ENCODE results near the gene CSRP1. TPM values are rescaled to one million over a fixed set of nuclear protein-coding genes. Genes with fewer than 3 reads are reported as not detected.

CSRP1 gene
- total RNA-seq, 2 donors from 2014 or later = 131 to 355 TPM

GRCh38 chr1:201518071-201518470 lies 11.1 kb upstream of the CSRP1 start:
- intact Hi-C loops (cut with DNase I, micrococcal nuclease) = loop anchor here in 1 of 2 donors (10.0 kb wide), 1 partner anchor 73 kb away; no protein-coding TSS in a partner anchor
- DNase-seq = no peak

GRCh38 chr1:201517631-201518030 lies 10.7 kb upstream of the CSRP1 start:
- peak; percentile 68 for ATAC-seq
- intact Hi-C loops (cut with DNase I, micrococcal nuclease) = loop anchor here in 1 of 2 donors (10.0 kb wide), 1 partner anchor 73 kb away; no protein-coding TSS in a partner anchor
- DNase-seq = peak; percentile 47 to 52

More at GRCh38 chr1:201518071-201518470, 11.1 kb upstream of the CSRP1 start:
- no peak for ATAC-seq

GRCh38 chr1:201516511-201517127 lies 9.7 kb upstream of the CSRP1 start:
- DNase-seq (no peak), ATAC-seq (no peak)
- intact Hi-C loops (cut with DNase I, micrococcal nuclease) = loop anchor here in 1 of 2 donors (10.0 kb wide), 1 partner anchor 72 kb away; no protein-coding TSS in a partner anchor

GRCh38 chr1:201515895-201516294 lies 9.0 kb upstream of the CSRP1 start:
- intact Hi-C loops (cut with DNase I, micrococcal nuclease) = loop anchor here in 1 of 2 donors (10.0 kb wide), 1 partner anchor 71 kb away; no protein-coding TSS in a partner anchor
- DNase-seq = no peak
- no peak for ATAC-seq

- ATAC-seq = no peak
- intact Hi-C loops (cut with DNase I, micrococcal nuclease) = loop anchor here in 1 of 2 donors (10.0 kb wide), 1 partner anchor 70 kb away; no protein-coding TSS in a partner anchor
- DNase-seq = no peak
These were observed 8.3 kb upstream of the CSRP1 start for GRCh38 chr1:201515062-201515750.

GRCh38 chr1:201514466-201514865 lies 7.5 kb upstream of the CSRP1 start:
- no peak for DNase-seq
- no peak for ATAC-seq
- intact Hi-C loops (cut with DNase I, micrococcal nuclease) = loop anchor here in 1 of 2 donors (10.0 kb wide), 1 partner anchor 70 kb away; no protein-coding TSS in a partner anchor

GRCh38 chr1:201513498-201514243 lies 6.7 kb upstream of the CSRP1 start:
- DNase-seq (no peak), ATAC-seq (no peak)
- intact Hi-C loops (cut with DNase I, micrococcal nuclease) = loop anchor here in 1 of 2 donors (10.0 kb wide), 1 partner anchor 69 kb away; no protein-coding TSS in a partner anchor

GRCh38 chr1:201511941-201512539 lies 5.1 kb upstream of the CSRP1 start:
- intact Hi-C loops (cut with DNase I, micrococcal nuclease) = loop anchor here in 1 of 2 donors (10.0 kb wide), 1 partner anchor 67 kb away; no protein-coding TSS in a partner anchor

GRCh38 chr1:201511396-201511940 lies 4.5 kb upstream of the CSRP1 start:
- no peak for ATAC-seq
- no peak for DNase-seq
- intact Hi-C loops (cut with DNase I, micrococcal nuclease) = loop anchor here in 1 of 2 donors (10.0 kb wide), 1 partner anchor 67 kb away; no protein-coding TSS in a partner anchor

More at GRCh38 chr1:201511941-201512539, 5.1 kb upstream of the CSRP1 start:
- DNase-seq (peak; percentile 35 to 59), ATAC-seq (peak; percentile 18)

GRCh38 chr1:201510734-201511133 lies 3.8 kb upstream of the CSRP1 start:
- intact Hi-C loops (cut with DNase I, micrococcal nuclease) = loop anchor here in 1 of 2 donors (10.0 kb wide), 1 partner anchor 66 kb away; no protein-coding TSS in a partner anchor
- DNase-seq (no peak), ATAC-seq (no peak)

- DNase-seq (no peak), ATAC-seq (no peak)
- intact Hi-C loops (cut with DNase I, micrococcal nuclease) = loop anchor here in 1 of 2 donors (10.0 kb wide), 1 partner anchor 65 kb away; no protein-coding TSS in a partner anchor
These were observed 2.9 kb upstream of the CSRP1 start for GRCh38 chr1:201509601-201510374.

GRCh38 chr1:201508809-201509208 lies 1.9 kb upstream of the CSRP1 start:
- DNase-seq = no peak
- intact Hi-C loops (cut with DNase I, micrococcal nuclease) = no loop called here

GRCh38 chr1:201507360-201507675 lies 395 bp upstream of the CSRP1 start:
- intact Hi-C loops (cut with DNase I, micrococcal nuclease) = no loop called here
- peak; percentile 10 for ATAC-seq
- DNase-seq = no peak

More at GRCh38 chr1:201508809-201509208, 1.9 kb upstream of the CSRP1 start:
- ATAC-seq = no peak

GRCh38 chr1:201506092-201506491 lies 831 bp downstream of the CSRP1 start:
- ATAC-seq (peak; percentile 19), DNase-seq (no peak)
- intact Hi-C loops (cut with DNase I, micrococcal nuclease) = no loop called here

- DNase-seq (peak in 1 of 2 donors; percentile 43), ATAC-seq (peak; percentile 62)
- intact Hi-C loops (cut with DNase I, micrococcal nuclease) = no loop called here
These were observed 1.4 kb downstream of the CSRP1 start for GRCh38 chr1:201505503-201505890.

- ATAC-seq = peak; percentile 7
- intact Hi-C loops (cut with DNase I, micrococcal nuclease) = no loop called here
- DNase-seq = no peak
These were observed 2.0 kb downstream of the CSRP1 start for GRCh38 chr1:201504799-201505502.

- DNase-seq (no peak), ATAC-seq (no peak)
- intact Hi-C loops (cut with DNase I, micrococcal nuclease) = no loop called here
These were observed 2.7 kb downstream of the CSRP1 start for GRCh38 chr1:201504179-201504631.

Measured in left colon (tissue), 2 donors.